Adrenal gland (tissue), 5 donors: ENCODE data around the gene ZNF862.

Experiments
- CTCF ChIP-seq, 6 experiments: fragments of 450-650 bp in 4 of 6; fragments of 200-600 bp in 2 of 6; sonication (generic) in 1 of 6; IDR thresholded peaks; 1 replicate in 5 of 6; 2 replicates in 1 of 6; pipeline versions ENCODE4 v1.5.1 to v1.8.0; 2016 to 2021; ENCODE audit warnings: antibody characterized with exemption in 6 of 6, mild to moderate bottlenecking in 2 of 6, moderate library complexity in 1 of 6
- POLR2A ChIP-seq, 2 donors: fragments of 450-650 bp; IDR thresholded peaks; one replicate each; pipeline ENCODE4 v1.6.1; 2017; ENCODE audit warnings: antibody characterized with exemption in 2 of 2, mild to moderate bottlenecking in 2 of 2, moderate library complexity in 1 of 2
- donor health status: DM: no; HTN: no; CAD: no.

GRCh38 chr7:149834601-149835000 lies 3.6 kb upstream of the ZNF862 start:
- TF ChIP-seq CTCF (IDR thresholded peaks at IDR 0.05) (no peak), POLR2A (IDR thresholded peaks at IDR 0.05) (no peak)
